GM12891 (cell line): Measurements from ENCODE around the gene ATOH8.
"Not testable (repeated sequence)": the region's sequence is repeated elsewhere in the genome, so short reads cannot be mapped to it uniquely, and the experiment has no call there.

Source experiments
- DNase-seq: peaks from one replicate; pipeline ENCODE4 v3.0.0; 2011; ENCODE audit warnings: low spot score; ENCODE audit not compliant: insufficient read length
- FAIRE-seq: peaks from 2 replicates; lab custom pipeline; 2011; peaks lifted over from hg19 to GRCh38; lab: Jason Lieb, UNC
- PAX5 ChIP-seq: IDR thresholded peaks from 2 replicates; pipeline ENCODE4 v1.6.1; 2011; ENCODE audit warnings: low read length, moderate library complexity, mild to moderate bottlenecking; ENCODE audit not compliant: insufficient read depth, severe bottlenecking
- POLR2A ChIP-seq: IDR thresholded peaks from 2 replicates; pipeline ENCODE4 v1.6.1; 2011; ENCODE audit warnings: low read depth, low read length, control low read depth
- POLR2AphosphoS5 ChIP-seq: IDR thresholded peaks from 2 replicates; pipeline ENCODE4 v1.6.1; 2011; ENCODE audit warnings: low read depth, low read length, control low read depth
- POU2F2 ChIP-seq: IDR thresholded peaks from 2 replicates; pipeline ENCODE4 v1.6.1; 2011; ENCODE audit warnings: low read depth, mild to moderate bottlenecking, control low read depth, low read length, moderate library complexity
- SPI1 ChIP-seq: IDR thresholded peaks from 2 replicates; pipeline ENCODE4 v1.6.1; 2011; ENCODE audit warnings: low read depth, low read length, control low read depth
- TAF1 ChIP-seq: IDR thresholded peaks from 2 replicates; pipeline ENCODE4 v1.6.1; 2011; ENCODE audit warnings: low read depth, low read length, control low read depth

Gene ATOH8

GRCh38 chr2:85710687-85711577 is 42.9 kb upstream of the ATOH8 start:
- DNase-seq (no peak), FAIRE-seq (no peak)
- TF ChIP-seq POU2F2 (no peak), POLR2AphosphoS5 (no peak), POLR2A (no peak), PAX5 (no peak), SPI1 (no peak), TAF1 (no peak)

GRCh38 chr2:85711578-85712060 is 42.2 kb upstream of the ATOH8 start:
- FAIRE-seq (no peak), DNase-seq (no peak)
- TF ChIP-seq TAF1: no peak

- DNase-seq: no peak
- FAIRE-seq: no peak
- TF ChIP-seq PAX5 (no peak), POLR2AphosphoS5 (no peak), TAF1 (no peak), SPI1 (no peak), POLR2A (no peak), POU2F2 (no peak)
Measured at GRCh38 chr2:85712336-85712735, 41.5 kb upstream of the ATOH8 start.

GRCh38 chr2:85712849-85713612 is 40.8 kb upstream of the ATOH8 start:
- FAIRE-seq: no peak
- no peak for TF ChIP-seq PAX5
- TF ChIP-seq TAF1: no peak
- no peak for TF ChIP-seq POLR2A
- TF ChIP-seq POU2F2: no peak
- no peak for TF ChIP-seq POLR2AphosphoS5
- TF ChIP-seq SPI1: no peak
- DNase-seq: no peak

- TF ChIP-seq POLR2AphosphoS5: no peak
- TF ChIP-seq POLR2A: no peak
- TF ChIP-seq PAX5: no peak
- no peak for DNase-seq
- FAIRE-seq: no peak
Measured at GRCh38 chr2:85713836-85714235, 40.0 kb upstream of the ATOH8 start.

- not testable (repeated sequence) for FAIRE-seq
Measured at GRCh38 chr2:85714421-85714820, 39.4 kb upstream of the ATOH8 start.

GRCh38 chr2:85714841-85715240 is 39.0 kb upstream of the ATOH8 start:
- DNase-seq: no peak
- TF ChIP-seq SPI1 (no peak), POU2F2 (no peak), TAF1 (no peak), PAX5 (no peak), POLR2AphosphoS5 (no peak), POLR2A (no peak)
- no peak for FAIRE-seq

More at GRCh38 chr2:85714421-85714820, 39.4 kb upstream of the ATOH8 start:
- DNase-seq: not testable (repeated sequence)

- FAIRE-seq: no peak
- DNase-seq: no peak
- TF ChIP-seq SPI1: no peak
Measured at GRCh38 chr2:85716346-85716914, 37.4 kb upstream of the ATOH8 start.

GRCh38 chr2:85717308-85718008 is 36.3 kb upstream of the ATOH8 start:
- TF ChIP-seq POLR2A (no peak), TAF1 (no peak), SPI1 (no peak), POU2F2 (no peak), POLR2AphosphoS5 (no peak), PAX5 (no peak)
- FAIRE-seq (no peak), DNase-seq (no peak)

GRCh38 chr2:85718009-85718391 is 35.8 kb upstream of the ATOH8 start:
- no peak for FAIRE-seq
- DNase-seq: no peak
- TF ChIP-seq PAX5 (no peak), POLR2A (no peak), POLR2AphosphoS5 (no peak), POU2F2 (no peak), SPI1 (no peak), TAF1 (no peak)
